HG02623 (cell line): Measurements from ENCODE around the gene MTO1.
"Not testable (repeated sequence)": the region's sequence is repeated elsewhere in the genome, so short reads cannot be mapped to it uniquely, and the experiment has no call there.

Experiments
- ATAC-seq: cut with Tn5 transposase; IDR thresholded peaks from one replicate; pipeline ENCODE4 v1.9.1; 2021; ENCODE audit warnings: moderate library complexity; ENCODE audit not compliant: unreplicated experiment

MTO1 gene

GRCh38 chr6:73503027-73503772, 41.7 kb downstream of the MTO1 start:
- no peak for ATAC-seq

- no peak for ATAC-seq
Measured at GRCh38 chr6:73504160-73504559, 42.6 kb downstream of the MTO1 start.

GRCh38 chr6:73505142-73505541, 43.6 kb downstream of the MTO1 start:
- no peak for ATAC-seq

GRCh38 chr6:73505705-73506104, 44.2 kb downstream of the MTO1 start:
- ATAC-seq = not testable (repeated sequence)

- no peak for ATAC-seq
Measured at GRCh38 chr6:73506246-73506645, 44.7 kb downstream of the MTO1 start.

GRCh38 chr6:73508776-73509175, 47.2 kb downstream of the MTO1 start:
- no peak for ATAC-seq

GRCh38 chr6:73509851-73510250, 48.3 kb downstream of the MTO1 start:
- ATAC-seq = no peak

GRCh38 chr6:73511796-73512195, 50.3 kb downstream of the MTO1 start:
- ATAC-seq = no peak

- ATAC-seq = no peak
Measured at GRCh38 chr6:73513496-73513854, 51.9 kb downstream of the MTO1 start.

GRCh38 chr6:73514746-73515110, 53.2 kb downstream of the MTO1 start:
- no peak for ATAC-seq

GRCh38 chr6:73515204-73515655, 53.7 kb downstream of the MTO1 start:
- peak; percentile 36 for ATAC-seq

- ATAC-seq = no peak
Measured at GRCh38 chr6:73516514-73517489, 55.3 kb downstream of the MTO1 start.

GRCh38 chr6:73518100-73518981, 56.8 kb downstream of the MTO1 start:
- not testable (repeated sequence) for ATAC-seq

GRCh38 chr6:73518982-73519881, 57.7 kb downstream of the MTO1 start:
- not testable (repeated sequence) for ATAC-seq

GRCh38 chr6:73519926-73520687, 58.6 kb downstream of the MTO1 start:
- no peak for ATAC-seq

- peak; percentile 61 for ATAC-seq
Measured at GRCh38 chr6:73520688-73521350, 59.3 kb downstream of the MTO1 start, which contains the start of gene EEF1A1. Gene EEF1A1 (minus strand): TSS chr6:73521032. CDS start chr6:73520026, 1,006 bp downstream.

- peak; percentile 26 for ATAC-seq
Measured at GRCh38 chr6:73521351-73521985, 59.9 kb downstream of the MTO1 start.
